ENCODE data around the gene TRIP12.
"Not testable (repeated sequence)": the region's sequence is repeated elsewhere in the genome, so short reads cannot be mapped to it uniquely, and the experiment has no call there.

The TRIP12 gene

GRCh38 chr2:229874647-229875046 is 47.2 kb downstream of the TRIP12 start:
- DNase-seq (ENCODE audit: low read depth, low spot score), result no peak

GRCh38 chr2:229873123-229873581 is 48.7 kb downstream of the TRIP12 start:
- DNase-seq (ENCODE audit: low read depth, low spot score), result no peak

DNA sequence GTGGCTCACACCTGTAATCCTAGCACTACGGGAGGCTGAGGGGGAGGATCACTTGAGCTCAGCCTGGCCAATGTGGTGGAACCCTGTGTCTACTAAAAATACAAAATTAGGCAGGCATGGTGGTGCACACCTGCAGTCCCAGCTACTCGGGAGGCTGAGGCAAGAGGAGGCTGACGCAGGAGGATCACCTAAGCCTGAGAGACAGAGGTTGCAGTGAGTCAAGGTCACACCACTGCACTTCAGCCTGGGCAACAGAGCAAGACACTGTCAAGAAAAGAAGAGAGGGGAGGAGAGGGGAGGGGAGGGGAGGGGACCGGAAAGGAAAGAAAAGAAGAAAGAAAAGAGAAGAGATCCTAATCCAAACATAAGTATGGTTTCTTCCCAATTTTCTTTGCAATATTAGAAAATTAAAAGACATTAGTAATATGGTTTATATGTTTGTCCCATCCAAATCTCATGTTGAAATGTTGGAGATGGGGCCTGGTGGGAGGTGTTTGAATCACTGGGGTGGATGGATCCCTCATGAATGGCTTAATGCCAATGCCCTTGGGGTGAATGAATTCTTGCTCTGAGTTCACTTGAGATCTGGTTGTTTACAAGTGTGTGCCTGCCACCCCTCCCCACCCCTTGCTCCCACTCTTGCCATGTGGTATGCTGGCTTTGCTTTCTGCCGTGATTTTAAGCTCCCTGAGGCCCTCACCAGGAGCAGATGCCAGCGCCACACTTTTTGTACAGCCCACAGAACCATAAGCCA is 50.7 kb downstream of the TRIP12 start:
- DNase-seq (ENCODE audit: low read depth, low spot score), result no peak

- no peak for DNase-seq (ENCODE audit: low read depth, low spot score)
Measured at GRCh38 chr2:229869226-229869625, 52.6 kb downstream of the TRIP12 start.

- DNase-seq (ENCODE audit: low read depth, low spot score), result no peak
Measured at GRCh38 chr2:229868794-229869193, 53.0 kb downstream of the TRIP12 start.

DNA sequence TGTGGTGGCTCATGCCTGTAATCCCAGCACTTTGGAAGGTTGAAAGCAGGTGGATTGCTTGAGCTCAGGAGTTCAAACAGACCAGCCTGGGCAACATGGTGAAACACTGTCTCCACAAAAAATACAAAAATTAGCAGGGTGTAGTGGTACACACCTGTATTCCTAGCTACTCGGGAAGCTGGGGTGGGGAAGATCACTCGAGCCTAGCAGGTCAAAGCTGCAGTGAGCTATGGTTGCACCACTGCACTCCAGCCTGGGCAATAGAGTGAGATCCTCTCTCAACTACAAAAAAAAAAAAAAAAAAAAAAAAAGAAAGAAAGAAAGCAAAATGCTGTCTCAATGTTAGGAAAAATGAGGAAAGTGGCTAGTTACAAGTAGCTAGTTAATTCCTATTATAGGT is 56.8 kb downstream of the TRIP12 start:
- no peak for DNase-seq (ENCODE audit: low read depth, low spot score)

- no peak for DNase-seq (ENCODE audit: low read depth, low spot score)
Measured at GRCh38 chr2:229861431-229861830, 60.4 kb downstream of the TRIP12 start.

DNA sequence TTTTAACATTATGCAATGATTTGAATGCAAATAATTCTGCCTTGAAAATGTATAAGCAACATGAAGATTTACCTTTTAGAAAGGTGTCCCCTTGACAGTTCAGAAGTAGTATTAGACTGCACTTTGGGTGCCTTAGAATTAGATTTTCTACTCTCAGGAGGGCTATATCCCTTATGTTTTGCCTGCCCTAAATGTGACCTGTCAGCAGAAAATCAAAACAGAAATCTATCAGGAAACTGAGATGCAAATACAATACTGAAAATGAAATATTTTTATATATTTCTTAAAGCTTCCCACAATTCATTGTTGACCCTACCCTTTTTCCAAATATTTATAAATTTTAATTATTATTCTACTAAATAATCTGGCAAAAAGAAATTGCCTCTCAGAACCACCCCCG is 61.5 kb downstream of the TRIP12 start:
- no peak for DNase-seq (ENCODE audit: low read depth, low spot score)

GRCh38 chr2:229858351-229858750 is 63.5 kb downstream of the TRIP12 start:
- no peak for DNase-seq (ENCODE audit: low read depth, low spot score)

DNA sequence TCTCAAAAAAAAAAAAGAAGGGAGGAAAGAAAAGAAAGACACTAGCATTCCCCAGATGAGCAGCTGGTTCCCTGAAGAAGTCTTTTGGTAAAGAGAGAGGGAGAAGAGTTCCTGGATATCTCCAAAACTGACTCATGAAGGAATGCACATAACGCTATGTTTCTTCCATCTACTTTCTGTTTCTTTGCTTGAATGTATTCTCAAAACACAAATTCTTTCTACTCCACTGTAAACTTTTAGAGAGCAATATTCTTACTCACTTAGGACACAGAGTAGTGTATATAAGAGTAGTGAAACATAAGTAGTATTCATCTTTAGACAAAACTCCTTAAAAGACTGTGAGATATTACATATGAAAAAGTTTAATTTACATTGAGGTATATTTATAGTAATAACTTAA is 64.2 kb downstream of the TRIP12 start:
- DNase-seq (ENCODE audit: low read depth, low spot score), result no peak

- no peak for DNase-seq (ENCODE audit: low read depth, low spot score)
Measured at GRCh38 chr2:229856413-229856812, 65.4 kb downstream of the TRIP12 start.

- DNase-seq (ENCODE audit: low read depth, low spot score), result no peak
Measured at GRCh38 chr2:229855116-229855515, 66.7 kb downstream of the TRIP12 start.

GRCh38 chr2:229852565-229852964 is 69.2 kb downstream of the TRIP12 start:
- DNase-seq (ENCODE audit: low read depth, low spot score), result peak; percentile 27

DNA sequence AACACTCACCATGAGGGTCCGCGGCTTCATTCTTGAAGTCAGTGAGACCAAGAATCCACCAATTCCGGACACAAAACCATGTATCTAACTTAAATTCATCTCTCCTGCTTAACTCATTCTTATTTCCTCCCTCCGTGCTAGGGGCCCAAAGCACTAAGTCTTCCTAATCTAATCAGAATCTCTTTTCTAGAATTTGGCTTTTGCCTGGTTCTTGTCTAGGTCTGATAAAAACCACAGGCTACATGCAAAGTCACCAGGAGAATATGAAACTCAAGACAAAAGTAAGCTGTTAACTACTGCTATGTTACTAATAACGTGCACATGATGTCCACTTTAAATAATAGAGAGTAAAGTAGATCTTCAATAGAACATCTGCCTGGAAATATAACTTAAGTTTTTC is 69.9 kb downstream of the TRIP12 start:
- DNase-seq (ENCODE audit: low read depth, low spot score), result no peak

- not testable (repeated sequence) for DNase-seq (ENCODE audit: low read depth, low spot score)
Measured at GRCh38 chr2:229850355-229851275, 71.2 kb downstream of the TRIP12 start.

GRCh38 chr2:229849073-229849472 is 72.7 kb downstream of the TRIP12 start:
- no peak for DNase-seq (ENCODE audit: low read depth, low spot score)

DNA sequence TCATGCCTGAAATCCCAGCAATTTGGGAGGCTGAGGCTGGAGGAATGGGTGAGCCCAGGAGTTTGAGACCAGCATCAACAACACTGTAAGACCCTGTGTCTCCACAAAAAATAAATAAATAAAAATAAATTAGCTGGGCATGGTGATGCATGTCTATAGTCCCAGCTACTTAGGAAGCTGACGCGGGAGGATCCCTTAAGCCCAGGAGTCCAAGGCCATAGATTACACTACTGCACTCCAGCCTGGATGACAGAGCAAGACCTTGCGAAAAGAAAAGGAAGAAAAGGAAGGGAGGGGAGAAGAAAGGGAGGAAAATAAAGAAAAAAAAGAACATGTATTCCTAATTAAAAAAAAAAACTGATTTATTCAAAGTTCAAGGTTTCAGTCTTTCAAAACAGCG is 78.2 kb downstream of the TRIP12 start:
- DNase-seq (ENCODE audit: low read depth, low spot score), result no peak

DNA sequence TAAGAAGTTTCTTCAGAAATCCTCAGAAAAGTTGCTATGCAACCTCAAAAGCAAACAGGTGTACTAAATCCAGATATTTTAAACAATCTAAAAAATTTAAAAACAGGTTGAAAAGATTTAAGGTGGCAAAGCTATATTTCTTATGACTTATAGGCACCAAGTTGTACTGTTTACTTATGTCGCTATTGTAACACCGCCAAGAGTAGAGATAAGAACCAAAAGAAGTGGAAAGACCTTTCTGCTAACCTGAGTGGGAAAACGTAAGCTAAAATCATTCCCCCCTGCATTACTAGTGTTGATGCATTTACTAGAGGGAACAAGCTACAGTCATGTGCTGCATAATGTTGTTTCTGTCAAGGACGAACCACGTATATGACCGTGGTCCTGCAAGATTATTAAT is 83.1 kb downstream of the TRIP12 start:
- no peak for DNase-seq (ENCODE audit: low read depth, low spot score)

DNA sequence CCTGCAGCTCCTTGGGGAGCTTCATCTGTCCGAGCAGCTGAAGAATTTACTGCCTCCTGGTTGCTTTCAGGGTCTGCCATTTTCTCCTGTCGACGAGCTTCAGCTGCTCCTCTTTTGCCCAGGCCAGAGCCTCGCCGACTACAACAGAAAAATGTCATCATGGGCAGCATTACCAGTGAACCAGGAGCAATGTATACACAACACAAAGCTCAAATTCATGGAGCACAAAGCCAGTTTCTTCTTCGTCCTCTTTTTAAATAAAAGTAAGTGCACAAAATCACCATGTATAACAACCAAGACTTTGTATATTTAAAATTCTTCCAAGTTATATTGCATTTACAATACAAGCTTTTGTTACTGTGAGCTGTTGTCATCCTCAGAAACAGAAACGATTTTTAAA is 85.0 kb downstream of the TRIP12 start:
- no peak for DNase-seq (ENCODE audit: low read depth, low spot score)

GRCh38 chr2:229835596-229836283 is 86.1 kb downstream of the TRIP12 start:
- DNase-seq (ENCODE audit: low read depth, low spot score), result no peak

- DNase-seq (ENCODE audit: low read depth, low spot score), result not testable (repeated sequence)
Measured at GRCh38 chr2:229834368-229834767, 87.4 kb downstream of the TRIP12 start.

- DNase-seq (ENCODE audit: low read depth, low spot score), result no peak
Measured at GRCh38 chr2:229832510-229832898, 89.3 kb downstream of the TRIP12 start.

All from activated CD4-positive, CD25-positive, alpha-beta regulatory T cell treated with anti-CD3 and anti-CD28 coated beads, Interleukin-2, amount 50 U/mL, for 16 hours (primary cell).